GM12891 (cell line): Measurements from ENCODE around the gene COL4A2.

Experiments used
- POLR2A ChIP-seq: IDR thresholded peaks from 2 replicates; pipeline ENCODE4 v1.6.1; 2011; ENCODE audit warnings: low read depth, low read length, control low read depth
- POU2F2 ChIP-seq: IDR thresholded peaks from 2 replicates; pipeline ENCODE4 v1.6.1; 2011; ENCODE audit warnings: low read depth, mild to moderate bottlenecking, control low read depth, low read length, moderate library complexity
- SPI1 ChIP-seq: IDR thresholded peaks from 2 replicates; pipeline ENCODE4 v1.6.1; 2011; ENCODE audit warnings: low read depth, low read length, control low read depth
- TAF1 ChIP-seq: IDR thresholded peaks from 2 replicates; pipeline ENCODE4 v1.6.1; 2011; ENCODE audit warnings: low read depth, low read length, control low read depth

- TF ChIP-seq POLR2A (no peak), POU2F2 (no peak), SPI1 (no peak), TAF1 (no peak)
Measured at GRCh38 chr13:110275931-110276552, 31.0 kb upstream of the COL4A2 start.
